Activated T-cell treated with anti-CD3 and anti-CD28 coated beads for 4 hours (primary cell): Measurements from ENCODE around the gene LUZP1.

Source experiments
- DNase-seq: peaks from one replicate; pipeline ENCODE4 v3.0.0-alpha.2; 2020

LUZP1 gene

GRCh38 chr1:23188434-23188884 is 19.8 kb upstream of the LUZP1 start:
- no peak for DNase-seq

- DNase-seq: no peak
These were observed 19.0 kb upstream of the LUZP1 start for GRCh38 chr1:23187637-23188036.

- no peak for DNase-seq
These were observed 16.7 kb upstream of the LUZP1 start for GRCh38 chr1:23185381-23185780.

GRCh38 chr1:23184212-23184934 is 15.7 kb upstream of the LUZP1 start:
- DNase-seq: peak; percentile 21

GRCh38 chr1:23179862-23180261 is 11.2 kb upstream of the LUZP1 start:
- no peak for DNase-seq

GRCh38 chr1:23178950-23179349 is 10.3 kb upstream of the LUZP1 start:
- DNase-seq: no peak

- no peak for DNase-seq
These were observed 9.8 kb upstream of the LUZP1 start for GRCh38 chr1:23178414-23178813.

GRCh38 chr1:23177438-23178380 is 9.1 kb upstream of the LUZP1 start:
- peak; percentile 23 for DNase-seq

GRCh38 chr1:23177031-23177430 is 8.4 kb upstream of the LUZP1 start:
- no peak for DNase-seq

GRCh38 chr1:23174426-23175110 is 5.9 kb upstream of the LUZP1 start:
- no peak for DNase-seq

- no peak for DNase-seq
These were observed 2.6 kb upstream of the LUZP1 start for GRCh38 chr1:23171181-23171755.

GRCh38 chr1:23169727-23170335 is 1.2 kb upstream of the LUZP1 start:
- DNase-seq: no peak

- no peak for DNase-seq
These were observed 529 bp upstream of the LUZP1 start for GRCh38 chr1:23169195-23169575.

- DNase-seq: no peak
These were observed 594 bp downstream of the LUZP1 start for GRCh38 chr1:23168079-23168444.

- no peak for DNase-seq
These were observed 1.1 kb downstream of the LUZP1 start for GRCh38 chr1:23167353-23168078.

- DNase-seq: no peak
These were observed 1.8 kb downstream of the LUZP1 start for GRCh38 chr1:23166854-23167253.

- DNase-seq: no peak
These were observed 5.3 kb downstream of the LUZP1 start for GRCh38 chr1:23163395-23163794.

- DNase-seq: no peak
These were observed 8.4 kb downstream of the LUZP1 start for GRCh38 chr1:23159963-23160877.

GRCh38 chr1:23156940-23157339 is 11.7 kb downstream of the LUZP1 start:
- no peak for DNase-seq

- no peak for DNase-seq
These were observed 15.5 kb downstream of the LUZP1 start for GRCh38 chr1:23152966-23153684.
